ENCODE data around the gene CD164L2. TPM values are rescaled to one million over a fixed set of nuclear protein-coding genes. Genes with fewer than 3 reads are reported as not detected.

The CD164L2 gene
- total RNA-seq, 1 donor from 2014 or later, result not detected

GRCh38 chr1:27359822-27360158 is 23.3 kb downstream of the CD164L2 start:
- intact Hi-C loops (cut with micrococcal nuclease), result no loop called here
- H3K4me3 Mint-ChIP-seq, result peak overlapping the region; percentile 75
- no peaks in the 10 kb centered on the region for H3K27me3 Mint-ChIP-seq
- peaks cover 33% of the 10 kb centered on the region for H3K4me1 Mint-ChIP-seq
- H3K9me3 Mint-ChIP-seq, result no peaks in the 10 kb centered on the region
- H3K27ac Mint-ChIP-seq, result peak overlapping the region; percentile 2
- no peak for DNase-seq
- H3K36me3 Mint-ChIP-seq (ENCODE audit: low read depth), result peaks cover 4% of the 10 kb centered on the region

- peaks cover 29% of the 10 kb centered on the region for H3K4me1 Mint-ChIP-seq
- no peak for DNase-seq
- H3K27ac Mint-ChIP-seq, result no peak overlapping the region
- H3K9me3 Mint-ChIP-seq, result no peaks in the 10 kb centered on the region
- H3K4me3 Mint-ChIP-seq, result peak overlapping the region; percentile 17
- no peaks in the 10 kb centered on the region for H3K27me3 Mint-ChIP-seq
- peaks cover 4% of the 10 kb centered on the region for H3K36me3 Mint-ChIP-seq (ENCODE audit: low read depth)
- intact Hi-C loops (cut with micrococcal nuclease), result no loop called here
These were observed 24.2 kb downstream of the CD164L2 start for GRCh38 chr1:27358928-27359313.

DNA sequence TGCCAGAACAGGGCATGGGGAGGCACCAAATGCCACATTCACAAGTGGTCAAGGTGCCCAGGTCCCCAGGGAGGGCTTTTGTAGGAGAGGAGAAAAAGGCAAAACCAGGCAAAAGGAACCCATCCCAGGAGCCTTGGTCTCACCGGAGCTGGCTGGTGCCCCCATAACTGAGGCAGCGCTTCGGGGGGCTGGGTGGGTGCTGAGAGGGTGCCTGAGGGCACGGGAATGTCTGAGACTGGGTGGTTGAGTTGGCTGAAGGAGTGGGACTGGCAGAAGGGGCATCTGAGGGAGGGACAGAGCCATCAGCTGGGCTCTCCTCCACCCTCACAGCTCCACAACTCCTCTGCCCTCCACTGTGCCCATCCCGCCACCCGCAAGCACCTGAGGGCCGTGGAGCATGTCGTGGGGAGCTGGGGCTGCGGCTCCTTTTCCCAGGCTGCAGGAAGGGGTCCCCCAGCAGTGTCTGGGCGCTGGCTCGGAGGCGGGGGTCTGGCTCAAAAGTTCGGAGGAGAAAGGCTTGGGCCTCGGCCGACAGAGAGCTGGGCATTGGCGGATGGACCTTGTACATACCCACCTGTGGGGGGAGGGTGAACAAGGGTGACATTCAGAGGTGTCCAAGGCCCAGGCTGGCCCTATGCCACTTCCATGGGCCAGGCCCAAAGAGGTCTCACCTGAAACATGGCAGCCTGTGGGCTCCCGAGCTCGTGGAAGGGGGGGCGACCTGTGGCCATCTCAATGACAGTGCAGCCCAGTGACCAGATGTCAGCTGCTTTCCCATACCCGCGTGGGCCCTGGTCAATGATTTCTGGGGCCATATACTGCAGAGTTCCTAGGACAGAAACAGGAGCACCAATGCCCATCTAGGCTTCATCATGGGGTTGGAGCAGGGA is 24.9 kb downstream of the CD164L2 start:
- H3K4me3 Mint-ChIP-seq, result no peak overlapping the region
- H3K36me3 Mint-ChIP-seq (ENCODE audit: low read depth), result peaks cover 7% of the 10 kb centered on the region
- peaks cover 29% of the 10 kb centered on the region for H3K4me1 Mint-ChIP-seq
- no peaks in the 10 kb centered on the region for H3K27me3 Mint-ChIP-seq
- H3K27ac Mint-ChIP-seq, result no peak overlapping the region
- no peak for DNase-seq
- no peaks in the 10 kb centered on the region for H3K9me3 Mint-ChIP-seq
- intact Hi-C loops (cut with micrococcal nuclease), result no loop called here

DNA sequence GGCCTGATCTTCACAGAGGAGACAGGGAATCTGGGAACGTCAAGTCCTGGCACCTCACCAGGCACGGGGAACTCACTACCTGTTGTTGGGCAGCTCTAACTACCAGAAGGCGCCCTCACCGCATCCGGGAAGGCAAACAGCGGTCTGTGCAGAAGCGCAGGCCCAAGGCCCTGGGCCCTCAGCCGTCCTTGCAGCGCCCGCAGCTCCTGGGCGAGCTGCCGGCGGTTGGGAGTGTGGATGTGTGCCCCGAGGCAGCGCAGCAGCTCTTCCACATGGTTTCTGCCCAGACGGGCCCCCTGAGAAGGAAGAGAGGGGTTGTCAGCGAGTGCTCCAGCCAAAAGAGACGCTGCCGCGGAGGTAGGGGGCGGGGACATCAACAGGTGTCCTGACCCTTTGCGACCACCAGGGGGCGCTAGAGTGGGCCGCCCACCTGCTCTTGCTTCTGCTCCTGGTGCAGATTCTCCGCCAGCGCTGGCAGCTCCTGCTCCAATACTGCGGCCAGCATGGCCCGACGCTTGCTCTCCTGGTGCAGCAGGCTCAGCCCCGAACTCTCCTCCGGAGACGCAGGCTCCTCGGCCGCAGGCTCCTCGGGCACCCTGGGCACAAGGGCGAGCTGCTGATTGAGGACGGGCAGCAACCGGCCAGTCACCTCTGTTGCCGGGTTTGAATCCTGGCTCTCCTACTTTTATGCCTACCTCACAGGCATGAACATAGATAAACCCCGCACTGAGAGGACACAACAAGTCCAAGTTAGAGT is 25.7 kb downstream of the CD164L2 start:
- Mint-ChIP-seq H3K4me1 (peaks cover 29% of the 10 kb centered on the region), H3K9me3 (no peaks in the 10 kb centered on the region), H3K27ac (peak overlapping the region; percentile 81), H3K36me3 (ENCODE audit: low read depth) (peaks cover 7% of the 10 kb centered on the region), H3K27me3 (no peaks in the 10 kb centered on the region), H3K4me3 (peak overlapping the region; percentile 72)
- DNase-seq, result peak; percentile 95
- intact Hi-C loops (cut with micrococcal nuclease), result loop anchor here (1.0 kb wide), 1 partner anchor 31 kb away; no protein-coding TSS in a partner anchor

DNA sequence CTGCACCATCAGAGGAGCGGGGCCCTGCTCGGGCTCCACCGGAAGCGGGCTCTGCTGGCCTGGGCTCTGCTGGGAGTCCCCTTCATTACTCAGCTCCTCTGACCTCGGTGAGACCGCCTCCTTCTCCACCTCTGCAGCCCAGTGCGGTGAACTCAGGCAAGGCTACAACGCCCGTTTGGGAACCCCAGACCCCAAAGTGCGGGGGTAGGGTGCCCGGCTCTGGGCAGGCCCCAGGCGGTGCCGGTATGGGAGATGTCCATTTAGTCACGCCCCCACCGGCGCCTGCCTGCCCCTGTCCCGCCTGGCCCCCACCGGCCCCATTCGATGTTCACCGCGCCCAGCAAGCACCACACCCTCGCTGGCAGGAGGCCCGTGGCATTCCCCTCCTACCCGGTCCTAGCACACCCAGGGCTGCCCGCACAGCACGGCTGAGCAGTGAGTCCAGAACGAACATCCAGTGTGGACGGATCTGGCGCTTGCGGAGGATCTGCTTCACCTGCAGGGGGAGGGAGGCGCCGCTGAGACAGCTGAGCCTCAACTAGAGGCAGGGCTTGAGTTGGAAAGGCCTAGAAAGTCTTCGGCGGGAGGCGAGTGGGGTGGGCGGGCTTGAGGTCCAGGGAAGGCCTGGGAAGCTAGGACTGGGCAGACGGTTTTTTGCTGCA is 26.4 kb downstream of the CD164L2 start:
- no peaks in the 10 kb centered on the region for H3K9me3 Mint-ChIP-seq
- peaks cover 29% of the 10 kb centered on the region for H3K4me1 Mint-ChIP-seq
- H3K4me3 Mint-ChIP-seq, result peak overlapping the region; percentile 72
- H3K27me3 Mint-ChIP-seq, result no peaks in the 10 kb centered on the region
- intact Hi-C loops (cut with micrococcal nuclease), result loop anchor here (1.0 kb wide), 1 partner anchor 32 kb away; no protein-coding TSS in a partner anchor
- no peak for DNase-seq
- peak overlapping the region; percentile 81 for H3K27ac Mint-ChIP-seq
- peaks cover 9% of the 10 kb centered on the region for H3K36me3 Mint-ChIP-seq (ENCODE audit: low read depth)

- Mint-ChIP-seq H3K36me3 (ENCODE audit: low read depth) (peaks cover 9% of the 10 kb centered on the region), H3K4me1 (peaks cover 29% of the 10 kb centered on the region), H3K27me3 (no peaks in the 10 kb centered on the region), H3K4me3 (peak overlapping the region; percentile 23), H3K9me3 (no peaks in the 10 kb centered on the region), H3K27ac (no peak overlapping the region)
- DNase-seq, result no peak
- intact Hi-C loops (cut with micrococcal nuclease), result no loop called here
These were observed 26.9 kb downstream of the CD164L2 start for GRCh38 chr1:27356277-27356618.

DNA sequence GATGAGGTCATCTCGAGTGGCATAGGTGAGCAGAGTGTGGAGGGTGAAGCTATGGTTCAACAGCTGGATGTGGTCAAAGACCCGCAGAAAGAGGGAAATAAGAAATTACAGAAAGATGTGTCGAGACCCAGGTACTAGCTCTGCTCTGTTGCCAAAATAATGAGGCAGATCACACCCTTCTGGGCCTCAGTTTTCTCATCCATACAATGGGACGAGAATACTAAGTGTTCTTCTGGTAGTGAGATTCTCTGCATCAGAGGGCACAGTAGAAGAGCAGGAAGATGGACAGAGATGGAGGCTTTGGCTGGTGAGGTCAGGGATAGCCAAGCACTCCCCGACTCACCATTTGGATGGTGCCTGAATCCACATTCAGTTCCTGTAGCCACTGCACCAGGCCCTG is 27.4 kb downstream of the CD164L2 start:
- DNase-seq, result no peak
- Mint-ChIP-seq H3K4me3 (no peak overlapping the region), H3K9me3 (no peaks in the 10 kb centered on the region), H3K36me3 (ENCODE audit: low read depth) (peaks cover 9% of the 10 kb centered on the region), H3K27ac (no peak overlapping the region), H3K27me3 (no peaks in the 10 kb centered on the region), H3K4me1 (peaks cover 28% of the 10 kb centered on the region)
- intact Hi-C loops (cut with micrococcal nuclease), result no loop called here

- no peak for DNase-seq
- Mint-ChIP-seq H3K4me1 (peaks cover 14% of the 10 kb centered on the region), H3K27me3 (no peaks in the 10 kb centered on the region), H3K27ac (no peak overlapping the region), H3K36me3 (ENCODE audit: low read depth) (peaks cover 9% of the 10 kb centered on the region), H3K9me3 (no peaks in the 10 kb centered on the region), H3K4me3 (no peak overlapping the region)
- intact Hi-C loops (cut with micrococcal nuclease), result no loop called here
These were observed 29.5 kb downstream of the CD164L2 start for GRCh38 chr1:27353629-27354028.

GRCh38 chr1:27353166-27353565 is 30.0 kb downstream of the CD164L2 start:
- Mint-ChIP-seq H3K36me3 (ENCODE audit: low read depth) (peaks cover 9% of the 10 kb centered on the region), H3K9me3 (no peaks in the 10 kb centered on the region), H3K27ac (no peak overlapping the region), H3K27me3 (no peaks in the 10 kb centered on the region), H3K4me3 (no peak overlapping the region), H3K4me1 (peaks cover 14% of the 10 kb centered on the region)
- intact Hi-C loops (cut with micrococcal nuclease), result no loop called here
- DNase-seq, result no peak

- no peak for DNase-seq
- H3K9me3 Mint-ChIP-seq, result no peaks in the 10 kb centered on the region
- H3K36me3 Mint-ChIP-seq (ENCODE audit: low read depth), result peaks cover 16% of the 10 kb centered on the region
- H3K27me3 Mint-ChIP-seq, result no peaks in the 10 kb centered on the region
- H3K4me1 Mint-ChIP-seq, result peaks cover 8% of the 10 kb centered on the region
- no peak overlapping the region for H3K4me3 Mint-ChIP-seq
- intact Hi-C loops (cut with micrococcal nuclease), result no loop called here
- H3K27ac Mint-ChIP-seq, result no peak overlapping the region
These were observed 31.5 kb downstream of the CD164L2 start for GRCh38 chr1:27351541-27352107.

GRCh38 chr1:27350663-27351540 is 32.2 kb downstream of the CD164L2 start:
- Mint-ChIP-seq H3K4me3 (no peak overlapping the region), H3K9me3 (no peaks in the 10 kb centered on the region), H3K27ac (no peak overlapping the region), H3K4me1 (peaks cover 9% of the 10 kb centered on the region), H3K27me3 (no peaks in the 10 kb centered on the region), H3K36me3 (ENCODE audit: low read depth) (peaks cover 20% of the 10 kb centered on the region)
- no peak for DNase-seq
- intact Hi-C loops (cut with micrococcal nuclease), result no loop called here

DNA sequence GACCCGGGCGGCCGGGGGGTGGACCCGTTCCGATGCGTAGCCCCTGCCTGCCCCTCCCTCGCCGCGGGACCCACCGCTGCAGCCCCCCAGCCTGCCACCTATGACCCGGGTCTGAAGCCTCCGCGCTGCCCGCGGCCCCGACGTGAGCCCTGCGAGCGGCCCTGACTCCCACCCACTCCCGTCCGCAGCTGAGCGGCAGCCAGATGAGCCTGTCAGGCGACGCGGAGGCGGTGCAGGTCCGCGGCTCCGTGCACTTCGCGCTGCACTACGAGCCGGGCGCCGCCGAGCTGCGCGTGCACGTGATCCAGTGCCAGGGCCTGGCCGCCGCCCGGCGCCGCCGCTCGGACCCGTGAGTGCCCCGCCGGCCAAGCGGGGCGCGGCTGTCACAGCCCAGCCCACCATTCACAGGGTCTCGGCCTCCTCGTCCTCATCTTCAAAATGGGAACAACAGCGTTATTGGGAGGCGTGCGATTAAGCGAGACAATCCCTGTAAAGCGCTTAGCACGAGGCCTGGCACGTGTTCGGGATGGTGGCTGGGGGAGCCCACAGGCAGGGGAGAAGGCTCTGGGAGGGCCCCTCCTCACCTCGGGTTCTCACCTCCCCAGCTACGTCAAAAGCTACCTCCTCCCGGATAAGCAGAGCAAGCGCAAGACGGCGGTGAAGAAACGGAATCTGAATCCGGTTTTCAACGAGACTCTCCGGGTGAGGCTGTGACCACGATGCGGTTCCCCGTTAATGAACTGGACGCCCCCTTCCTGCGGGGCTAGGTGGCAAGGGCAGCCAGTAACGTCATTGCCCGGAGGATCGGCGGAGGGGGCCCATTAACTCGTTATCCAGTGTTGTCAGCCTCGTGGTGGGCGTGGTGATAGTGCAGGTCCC is 33.1 kb downstream of the CD164L2 start:
- peaks cover 19% of the 10 kb centered on the region for H3K36me3 Mint-ChIP-seq (ENCODE audit: low read depth)
- DNase-seq, result no peak
- no peak overlapping the region for H3K27ac Mint-ChIP-seq
- no peaks in the 10 kb centered on the region for H3K9me3 Mint-ChIP-seq
- no peaks in the 10 kb centered on the region for H3K27me3 Mint-ChIP-seq
- intact Hi-C loops (cut with micrococcal nuclease), result loop anchor here (1.0 kb wide), 1 partner anchor 9 kb away; no protein-coding TSS in a partner anchor
- H3K4me3 Mint-ChIP-seq, result no peak overlapping the region
- peaks cover 9% of the 10 kb centered on the region for H3K4me1 Mint-ChIP-seq

All from activated CD4-positive, alpha-beta T cell treated with anti-CD3 and anti-CD28 coated beads, Interleukin-2, amount 10 ng/mL, durations not matched to agents 24 days and 14 days (primary cell).